Activated B cell treated with CpG ODN at 0.5 μM for 24 hours (primary cell): ENCODE measurements around the gene MIEF1. TPM values are rescaled to one million over a fixed set of nuclear protein-coding genes. Genes with fewer than 3 reads are reported as not detected.

Source experiments
- ATAC-seq: fragments of 200-7000 bp; cut with Tn5 transposase; one replicate; pipeline ENCODE4 v1.10.0; 2021; ENCODE audit warnings: low read depth, mild to moderate bottlenecking, moderate library complexity
- CTCF ChIA-PET: fragments of 350-600 bp; sonication (Branson Sonifier 250); formaldehyde crosslinking; loops from one replicate; lab custom pipeline; 2021; ENCODE audit warnings: antibody characterized with exemption; lab: Charles Lee
- POLR2A ChIA-PET: fragments of 350-600 bp; sonication (Branson Sonifier 250); formaldehyde crosslinking; loops from one replicate; lab custom pipeline; 2021; ENCODE audit warnings: antibody characterized with exemption; lab: Charles Lee
- DNase-seq: peaks from one replicate; pipeline ENCODE4 v3.0.0; 2022
- H3K27ac Mint-ChIP-seq: one replicate; pipeline ENCODE4 v1.8.0; 2020; ENCODE audit warnings: mixed read lengths
- H3K27me3 Mint-ChIP-seq: one replicate; pipeline ENCODE4 v1.8.0; 2021; ENCODE audit warnings: mixed read lengths
- H3K36me3 Mint-ChIP-seq: one replicate; pipeline ENCODE4 v1.8.0; 2021; ENCODE audit warnings: low read depth, mixed read lengths
- H3K4me1 Mint-ChIP-seq: one replicate; pipeline ENCODE4 v1.8.0; 2021; ENCODE audit warnings: mixed read lengths
- H3K4me3 Mint-ChIP-seq: one replicate; pipeline ENCODE4 v1.8.0; 2020; ENCODE audit warnings: mild to moderate bottlenecking, mixed read lengths
- H3K9me3 Mint-ChIP-seq: one replicate; pipeline ENCODE4 v1.8.0; 2020; ENCODE audit warnings: mixed read lengths
- CTCF ChIP-seq: fragments of 200-600 bp; IDR thresholded peaks from one replicate; pipeline ENCODE4 v1.8.0; 2022; ENCODE audit warnings: antibody characterized with exemption, mild to moderate bottlenecking
- intact Hi-C: fragments of 100-400 bp; cut with micrococcal nuclease; formaldehyde crosslinking; loops from one replicate; pipeline ENCODE4 v1.15.1; 2024
- total RNA-seq: library from RNA; stranded (reverse); gene quantifications from 2 replicates; pipeline ENCODE4 v1.2.3, GENCODE V29; 2022

MIEF1 gene
- total RNA-seq, 1 donor from 2014 or later, result 41.3 TPM

- CTCF ChIA-PET, result interaction anchor here (0.8 to 1.0 kb wide), 2 partner anchors 86 to 514 kb away, joined by 3 read pairs; no protein-coding TSS in a partner anchor
- intact Hi-C loops, result no loop called here
- ATAC-seq, result no peak
These were observed 20.6 kb downstream of the MIEF1 start for GRCh38 chr22:39522567-39523300.

GRCh38 chr22:39524089-39524752 lies 22.1 kb downstream of the MIEF1 start:
- Mint-ChIP-seq H3K4me3 (peak overlapping the region; percentile 7), H3K27ac (peak overlapping the region; percentile 67), H3K27me3 (peaks cover 2% of the 10 kb centered on the region), H3K9me3 (no peaks in the 10 kb centered on the region), H3K36me3 (peaks cover 72% of the 10 kb centered on the region), H3K4me1 (peaks cover 79% of the 10 kb centered on the region)
- ChIA-PET POLR2A (interaction anchor here (0.6 to 3.9 kb wide), 13 partner anchors 8 to 653 kb away, joined by 3 to 19 read pairs (median 4); partner anchors contain the start of genes MIEF1, RPL3 and RPS19BP1), CTCF (interaction anchor here (1.0 to 1.1 kb wide), 3 partner anchors 28 to 512 kb away, joined by 3 to 4 read pairs (median 3); no protein-coding TSS in a partner anchor)
- DNase-seq (no peak), ATAC-seq (no peak)
- intact Hi-C loops, result no loop called here
- TF ChIP-seq CTCF, result no peak

More at GRCh38 chr22:39522567-39523300, 20.6 kb downstream of the MIEF1 start:
- POLR2A ChIA-PET, result interaction anchor here (0.6 to 3.9 kb wide), 15 partner anchors 9 to 768 kb away, joined by 3 to 19 read pairs (median 4); partner anchors contain the start of genes MIEF1, RPL3 and RPS19BP1
- Mint-ChIP-seq H3K4me1 (peaks cover 71% of the 10 kb centered on the region), H3K4me3 (peak overlapping the region; percentile 91), H3K27me3 (peaks cover 2% of the 10 kb centered on the region), H3K36me3 (peaks cover 62% of the 10 kb centered on the region), H3K27ac (peak overlapping the region; percentile 98), H3K9me3 (no peaks in the 10 kb centered on the region)
- DNase-seq, result no peak
- TF ChIP-seq CTCF, result no peak

GRCh38 chr22:39524753-39525657 lies 22.9 kb downstream of the MIEF1 start:
- Mint-ChIP-seq H3K27me3 (peaks cover 2% of the 10 kb centered on the region), H3K27ac (peak overlapping the region; percentile 67), H3K9me3 (no peaks in the 10 kb centered on the region), H3K4me3 (peak overlapping the region; percentile 62), H3K36me3 (peaks cover 79% of the 10 kb centered on the region), H3K4me1 (peaks cover 85% of the 10 kb centered on the region)
- CTCF ChIA-PET, result interaction anchor here (0.8 to 1.3 kb wide), 5 partner anchors 9 to 512 kb away, joined by 3 to 4 read pairs (median 3); no protein-coding TSS in a partner anchor
- no peak for DNase-seq
- intact Hi-C loops, result no loop called here
- TF ChIP-seq CTCF, result no peak
- POLR2A ChIA-PET, result interaction anchor here (0.6 to 3.9 kb wide), 8 partner anchors 7 to 521 kb away, joined by 3 to 19 read pairs (median 4); partner anchors contain the start of genes MIEF1, RPL3 and RPS19BP1
- ATAC-seq, result no peak

- DNase-seq, result no peak
- CTCF ChIA-PET, result interaction anchor here (1.1 to 1.3 kb wide), 3 partner anchors 10 to 475 kb away, joined by 3 to 4 read pairs (median 3); no protein-coding TSS in a partner anchor
- Mint-ChIP-seq H3K4me3 (peak overlapping the region; percentile 62), H3K27ac (peak overlapping the region; percentile 68), H3K9me3 (no peaks in the 10 kb centered on the region), H3K36me3 (peaks cover 76% of the 10 kb centered on the region), H3K4me1 (peaks cover 89% of the 10 kb centered on the region), H3K27me3 (no peaks in the 10 kb centered on the region)
- ATAC-seq, result no peak
- POLR2A ChIA-PET, result interaction anchor here (0.8 to 3.9 kb wide), 4 partner anchors 24 to 206 kb away, joined by 3 to 19 read pairs (median 4); partner anchors contain the start of genes MIEF1, RPL3 and TAB1
- intact Hi-C loops, result no loop called here
- no peak for TF ChIP-seq CTCF
These were observed 23.5 kb downstream of the MIEF1 start for GRCh38 chr22:39525658-39525975.
